Hematopoietic multipotent progenitor cell treated with erythropoietin and hydrocortisone succinate and interleukin-3 and kit ligand, for 6 days (in vitro differentiated cells): ENCODE results near the gene CX3CR1.
A peak's percentile ranks its signal among the peaks of the same experiment; 100 is the strongest.
"Not testable (repeated sequence)": the region's sequence is repeated elsewhere in the genome, so short reads cannot be mapped to it uniquely, and the experiment has no call there.

Experiments used
- DNase-seq: peaks from one replicate; pipeline ENCODE4 v3.0.0-alpha.2; 2015

Gene CX3CR1

DNA sequence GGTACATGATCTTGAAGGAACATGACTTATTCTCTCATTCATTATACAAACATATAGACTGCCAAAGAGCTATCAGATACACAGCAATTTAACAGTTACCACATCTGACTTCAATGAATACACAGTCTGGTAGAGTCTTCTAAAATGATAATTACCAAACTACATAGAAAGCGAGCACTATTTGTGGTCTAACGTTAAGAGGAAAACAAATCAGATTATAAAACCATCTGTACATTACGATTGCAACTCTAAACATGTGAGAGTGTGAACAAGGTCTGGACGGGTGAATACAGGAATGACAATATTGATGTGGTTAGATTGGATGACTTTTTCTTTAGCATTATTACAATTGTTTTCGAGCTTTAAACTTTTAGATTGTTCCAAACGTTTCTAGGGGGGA is 16.3 kb downstream of the CX3CR1 start:
- peak; percentile 62 for DNase-seq

- DNase-seq, result peak; percentile 21
These were observed 17.0 kb downstream of the CX3CR1 start for GRCh38 chr3:39262846-39263245.

- DNase-seq, result peak; percentile 33
These were observed 18.1 kb downstream of the CX3CR1 start for GRCh38 chr3:39261726-39262125.

DNA sequence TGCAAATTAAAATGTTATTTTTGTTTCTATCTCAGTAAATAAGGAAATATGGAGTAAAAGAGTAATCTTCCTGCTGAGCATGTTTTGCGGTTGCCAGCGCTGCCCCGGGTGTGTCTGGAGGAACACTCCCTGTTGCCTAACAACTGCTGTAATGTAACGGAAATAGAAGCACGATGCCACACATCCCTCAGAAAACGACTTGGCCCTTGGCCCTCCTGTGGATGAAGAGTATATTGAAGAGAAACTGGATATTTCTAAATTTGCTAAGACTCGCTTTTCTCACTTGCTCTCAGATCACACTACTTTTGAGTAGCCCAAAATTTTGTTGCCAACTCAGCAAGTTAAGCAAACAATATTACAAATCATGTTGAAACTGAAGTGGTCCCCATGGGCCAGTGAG is 18.9 kb downstream of the CX3CR1 start:
- peak; percentile 98 for DNase-seq

DNA sequence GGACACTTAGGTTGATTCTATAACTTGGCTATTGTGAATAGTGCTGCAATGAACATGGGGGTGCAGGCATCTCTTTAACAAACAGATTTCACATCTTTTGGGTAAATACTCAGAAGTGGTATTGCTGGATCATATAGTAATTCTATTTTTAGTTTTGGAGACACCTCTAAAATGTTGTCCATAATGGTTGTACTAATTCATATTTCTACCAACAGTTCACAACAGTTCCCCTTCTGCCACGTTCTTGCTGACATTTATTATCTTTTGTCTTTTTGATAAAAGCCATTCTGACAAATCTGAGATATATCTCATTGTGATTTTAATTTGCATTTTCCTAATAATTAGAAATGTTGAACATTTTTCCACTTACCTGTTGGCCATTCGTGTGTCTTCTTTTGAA is 19.5 kb downstream of the CX3CR1 start:
- no peak for DNase-seq

DNA sequence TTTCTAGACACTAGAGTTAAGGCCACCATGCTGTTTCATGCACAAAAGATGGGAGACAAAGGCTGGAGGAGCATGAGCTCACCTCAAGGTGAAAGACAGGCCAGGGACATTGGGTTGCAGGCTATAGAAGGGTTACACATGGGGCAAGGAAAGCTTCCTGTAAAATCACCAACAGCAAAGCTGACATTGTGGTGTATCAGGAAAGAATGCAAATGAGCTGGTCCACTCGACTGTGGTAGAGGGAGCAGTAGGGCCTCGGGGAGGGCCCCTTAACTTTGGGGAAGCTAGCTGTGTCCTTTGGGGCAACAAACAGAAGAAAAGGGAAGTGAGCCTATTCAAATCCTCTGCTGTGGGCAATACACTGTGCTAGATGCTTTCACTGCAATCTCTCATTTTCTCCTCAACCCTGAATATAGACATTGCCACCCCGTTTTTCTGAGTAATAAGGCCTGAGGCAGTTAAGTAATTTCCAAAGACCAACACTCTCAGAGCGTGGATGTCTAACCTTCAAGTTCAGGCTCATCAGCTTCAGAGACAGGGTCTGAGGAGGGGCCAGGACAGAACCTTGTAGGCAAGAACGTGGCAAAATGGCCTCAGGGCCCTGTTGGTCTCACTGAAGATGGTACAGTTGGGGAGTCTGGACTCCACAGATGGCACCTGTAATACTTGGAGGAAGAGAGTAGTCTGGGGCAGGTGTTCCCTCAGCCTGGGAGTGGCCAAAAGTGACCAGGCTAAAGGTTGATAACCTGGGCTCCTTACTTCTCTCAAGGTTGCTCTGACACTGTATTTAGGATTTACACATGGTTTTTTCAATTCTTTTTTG is 24.1 kb downstream of the CX3CR1 start:
- peak; percentile 72 for DNase-seq

DNA sequence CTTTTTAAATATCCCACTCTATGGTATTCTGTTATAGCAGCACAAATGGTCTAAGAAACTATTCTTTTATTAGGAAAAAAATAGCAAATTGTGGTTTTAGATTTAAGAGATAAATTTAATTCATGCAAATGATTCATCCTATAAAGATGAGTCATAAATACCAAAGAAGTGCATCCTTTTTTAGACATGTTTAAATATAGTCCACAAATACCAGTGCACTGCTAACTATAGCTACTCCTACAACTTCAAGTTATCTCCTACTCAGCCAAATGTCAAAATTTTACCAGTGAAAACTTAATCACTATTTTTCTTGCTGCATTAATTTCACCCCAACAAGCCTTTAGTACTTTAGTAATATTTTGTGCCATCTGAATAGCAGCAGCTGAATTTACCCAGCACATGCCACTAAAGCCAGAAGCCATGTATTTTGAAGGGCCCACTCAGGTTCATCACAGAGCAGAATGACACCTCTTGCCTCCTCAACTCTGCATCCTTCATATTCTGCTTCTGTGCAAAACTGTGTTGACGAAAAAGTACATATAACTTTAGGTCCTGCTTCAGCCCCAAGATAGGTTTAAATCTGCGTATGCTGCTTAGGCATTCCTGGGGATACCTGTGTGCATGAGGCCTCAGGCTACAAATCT is 24.9 kb downstream of the CX3CR1 start:
- DNase-seq, result no peak

DNA sequence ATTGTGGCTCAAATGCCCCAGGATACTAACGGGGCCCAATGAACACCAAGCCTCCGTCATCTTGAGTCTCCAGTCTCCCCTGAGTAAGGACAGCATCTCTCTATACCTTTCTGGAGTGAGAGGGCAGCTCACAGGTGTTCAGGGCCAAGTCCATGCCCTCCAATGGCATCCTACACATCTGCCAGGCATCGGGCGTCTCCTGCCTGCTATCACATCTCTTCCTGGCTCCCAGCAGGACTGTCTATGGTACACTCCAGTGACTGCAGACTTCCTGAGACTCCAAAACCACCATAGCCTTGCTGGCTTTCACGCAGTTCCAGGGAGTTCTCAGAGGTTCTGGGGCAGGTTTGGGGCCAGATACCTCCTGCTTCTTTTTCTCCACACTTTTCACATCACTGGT is 28.3 kb downstream of the CX3CR1 start:
- no peak for DNase-seq

- peak; percentile 57 for DNase-seq
These were observed 29.6 kb downstream of the CX3CR1 start for GRCh38 chr3:39250116-39250747.

DNA sequence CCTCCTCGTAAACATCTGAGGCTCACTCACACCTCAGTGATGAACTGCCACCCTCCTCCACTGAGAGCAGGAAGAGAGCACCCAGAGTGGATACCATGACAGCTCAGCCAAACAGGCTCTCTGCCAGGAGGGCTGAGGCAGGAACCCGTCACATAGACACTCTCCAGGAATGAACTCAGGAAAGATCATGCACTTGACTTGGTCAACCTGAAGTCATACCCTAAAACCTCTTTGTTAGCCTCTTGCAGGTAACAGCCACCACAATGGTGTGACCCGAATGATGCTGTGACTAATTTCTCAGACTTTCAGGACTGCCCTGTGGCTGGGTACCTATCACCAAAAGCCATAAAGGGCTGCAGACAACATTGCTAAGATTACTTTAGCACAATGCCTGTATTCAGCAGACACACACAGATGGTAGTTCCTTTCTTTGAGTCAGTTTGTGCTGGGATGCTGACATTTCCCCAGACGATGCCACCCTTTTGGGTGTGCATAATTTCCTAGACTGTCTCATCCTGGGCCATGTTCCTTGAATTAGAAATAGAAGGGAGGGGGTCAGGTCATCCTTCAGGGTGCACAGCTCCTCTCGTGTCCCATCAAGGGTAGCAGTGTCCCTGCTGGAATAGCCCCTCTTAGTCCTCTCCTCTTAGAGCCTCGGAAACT is 30.3 kb downstream of the CX3CR1 start:
- DNase-seq, result no peak

- DNase-seq, result no peak
These were observed 38.3 kb downstream of the CX3CR1 start for GRCh38 chr3:39241561-39241960.

DNA sequence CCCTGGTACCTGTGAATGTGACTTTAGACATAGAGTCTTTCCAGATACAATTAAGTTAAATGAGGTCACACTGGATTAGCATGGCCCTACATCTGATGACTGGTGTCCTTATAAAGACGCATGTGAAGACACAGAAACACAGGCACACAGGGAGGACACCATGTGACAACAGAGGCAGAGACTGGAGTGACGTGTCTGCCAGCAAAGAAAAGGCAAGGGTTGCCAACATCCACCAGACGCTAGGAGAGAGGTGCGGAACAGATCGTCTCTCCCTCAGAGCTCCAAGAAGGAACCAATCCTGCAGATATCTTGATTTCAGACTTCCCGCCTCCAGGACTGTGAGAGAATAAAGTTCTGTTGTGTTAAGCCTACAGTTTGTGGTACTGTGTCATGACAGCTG is 42.8 kb downstream of the CX3CR1 start:
- DNase-seq, result no peak

DNA sequence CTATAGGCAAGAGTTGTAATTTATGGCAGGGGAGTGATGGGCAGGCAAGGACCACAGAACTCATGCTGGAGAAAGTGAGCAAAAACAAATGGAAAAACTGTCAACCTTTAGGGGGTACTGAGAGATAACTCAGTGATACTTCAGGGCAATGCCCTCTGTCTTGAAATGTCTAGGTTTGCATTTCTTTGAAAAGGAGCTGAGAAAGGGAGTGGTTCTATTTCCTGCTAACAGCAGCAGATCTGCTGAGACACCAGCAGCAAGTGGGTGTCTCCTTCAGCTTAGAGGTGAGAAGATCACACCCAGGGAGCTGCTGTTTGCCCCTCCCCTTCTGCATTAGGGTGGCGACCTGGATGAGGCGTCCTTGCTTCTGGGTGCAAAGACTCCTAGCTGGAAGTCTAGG is 45.2 kb downstream of the CX3CR1 start:
- peak; percentile 61 for DNase-seq

GRCh38 chr3:39232859-39233258 is 47.0 kb downstream of the CX3CR1 start:
- peak; percentile 34 for DNase-seq

DNA sequence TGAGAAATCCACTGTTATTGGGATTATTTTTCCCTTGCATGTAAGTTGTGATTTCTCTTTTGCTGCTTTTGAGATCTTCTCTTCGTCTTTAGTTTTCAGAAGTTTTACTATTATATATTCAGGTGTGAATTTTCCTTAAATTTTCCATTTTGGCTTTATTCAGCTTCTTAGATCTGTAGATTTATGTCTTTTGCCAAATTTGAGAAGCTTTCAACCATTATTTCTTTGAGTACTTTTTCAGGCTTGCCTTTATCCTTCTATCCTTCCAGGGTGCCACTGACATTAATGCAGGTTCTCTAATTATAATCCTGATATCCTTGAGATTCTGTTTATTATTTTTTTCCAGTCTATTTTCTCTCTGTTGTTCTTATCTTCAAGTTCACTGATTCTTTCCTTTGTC is 49.4 kb downstream of the CX3CR1 start:
- no peak for DNase-seq

DNA sequence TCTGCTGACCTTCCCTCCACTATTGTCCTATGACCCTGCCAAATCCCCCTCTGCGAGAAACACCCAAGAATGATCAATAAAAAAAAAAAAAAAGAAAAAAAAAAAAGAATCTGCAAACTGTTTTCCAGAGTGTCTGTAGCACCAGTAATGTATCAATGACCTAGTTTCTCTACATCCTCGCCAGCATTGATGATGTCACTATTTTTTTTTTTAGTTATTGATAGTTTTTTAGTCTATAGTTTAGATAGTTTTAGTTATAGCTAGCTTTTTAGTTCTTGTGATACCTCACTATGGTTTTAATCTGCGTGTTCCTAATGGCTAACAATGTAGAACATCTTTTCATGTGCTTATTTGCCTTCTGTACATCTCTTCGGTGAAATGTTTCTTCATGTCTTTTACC is 51.3 kb downstream of the CX3CR1 start:
- no peak for DNase-seq

DNA sequence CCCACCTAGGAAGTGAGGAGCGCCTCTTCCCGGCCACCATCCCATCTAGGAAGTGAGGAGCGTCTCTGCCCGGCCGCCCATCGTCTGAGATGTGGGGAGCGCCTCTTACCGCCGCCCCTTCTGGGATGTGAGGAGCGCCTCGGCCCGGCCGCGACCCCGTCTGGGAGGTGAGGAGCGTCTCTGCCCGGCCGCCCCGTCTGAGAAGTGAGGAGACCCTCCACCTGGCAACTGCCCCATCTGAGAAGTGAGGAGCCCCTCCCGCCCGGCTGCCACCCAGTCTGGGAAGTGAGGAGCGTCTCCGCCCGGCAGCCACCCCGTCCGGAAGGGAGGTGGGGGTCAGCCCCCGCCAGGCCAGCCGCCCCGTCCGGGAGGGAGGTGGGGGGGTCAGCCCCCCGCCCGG is 52.2 kb downstream of the CX3CR1 start:
- DNase-seq, result not testable (repeated sequence)

DNA sequence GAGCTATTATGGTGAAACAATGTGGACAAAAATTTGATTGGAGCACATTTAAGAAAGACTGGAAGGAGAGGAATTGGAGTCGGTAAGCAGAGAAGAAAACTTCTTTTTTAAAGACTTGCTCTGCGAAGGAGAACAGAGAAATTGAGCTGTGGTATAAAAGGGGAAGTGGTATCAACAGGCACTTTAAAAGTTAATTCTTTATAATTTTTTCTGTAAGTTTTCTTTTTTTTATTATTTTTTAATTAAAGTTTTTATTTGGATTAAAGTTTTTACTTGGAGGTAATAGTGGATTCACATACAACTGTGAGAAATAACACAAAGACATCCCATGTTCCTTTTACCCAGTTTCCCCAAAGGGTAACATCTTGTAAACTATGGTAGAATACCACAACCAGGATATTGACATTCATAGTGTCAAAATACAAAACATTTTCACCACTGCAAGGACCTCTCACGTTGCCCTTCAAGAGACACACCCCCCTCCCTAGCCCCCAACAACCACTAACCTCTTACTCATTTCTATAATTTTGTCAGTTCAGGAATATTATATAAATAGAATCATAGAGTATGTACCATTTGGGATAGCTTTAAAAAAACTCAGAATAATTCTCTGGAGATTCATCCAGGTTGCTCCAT is 53.6 kb downstream of the CX3CR1 start:
- DNase-seq, result no peak

DNA sequence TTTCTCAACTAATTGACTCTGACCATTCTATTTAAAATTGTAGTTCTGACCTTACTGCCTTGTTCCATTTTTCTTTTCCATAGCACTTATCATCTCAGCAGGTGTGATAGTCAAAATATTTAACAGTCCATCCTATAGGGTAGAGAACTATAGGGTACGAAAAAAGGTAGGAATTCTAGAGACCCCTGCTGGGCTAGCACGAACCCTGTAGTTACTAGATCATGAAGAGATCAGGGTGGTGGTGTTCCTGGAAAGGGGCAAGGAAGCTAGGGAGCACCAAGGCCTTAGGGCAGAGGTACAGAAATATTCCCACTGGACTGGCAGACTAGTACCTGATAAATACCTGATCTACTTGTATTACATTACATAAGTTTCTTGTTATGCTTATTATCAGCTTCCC is 55.5 kb downstream of the CX3CR1 start:
- no peak for DNase-seq

GRCh38 chr3:39222939-39223338 is 56.9 kb downstream of the CX3CR1 start:
- DNase-seq, result no peak

- DNase-seq, result no peak
These were observed 57.4 kb downstream of the CX3CR1 start for GRCh38 chr3:39222462-39222861.

DNA sequence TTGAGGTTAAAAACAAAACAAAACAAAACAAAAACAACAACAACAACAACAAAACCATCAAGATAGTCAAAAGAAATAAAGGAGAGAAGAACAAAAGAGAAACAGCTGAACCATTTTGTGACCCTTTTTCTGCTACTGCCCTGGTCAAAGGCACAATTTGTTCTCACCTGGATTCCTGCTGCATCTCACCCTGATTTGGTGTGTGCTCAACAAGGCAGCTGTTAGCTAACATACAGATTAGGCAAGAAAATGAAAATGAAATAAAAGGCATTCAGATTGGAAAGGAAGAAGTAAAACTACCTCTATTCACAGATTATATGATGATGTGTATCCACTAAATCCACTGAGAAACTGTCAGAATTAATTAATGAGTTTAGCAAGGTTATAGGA is 58.7 kb downstream of the CX3CR1 start:
- no peak for DNase-seq
